Measurements from ENCODE around the gene PPP3CB.

PPP3CB gene

GRCh38 chr10:73478636-73479035 is 17.2 kb downstream of the PPP3CB start:
- DNase-seq = no peak

- no peak for DNase-seq
Observed at GRCh38 chr10:73471226-73471625, 24.6 kb downstream of the PPP3CB start.

GRCh38 chr10:73469579-73469978 is 26.2 kb downstream of the PPP3CB start:
- DNase-seq = no peak

GRCh38 chr10:73467206-73467605 is 28.6 kb downstream of the PPP3CB start:
- DNase-seq = no peak

GRCh38 chr10:73465978-73466726 is 29.7 kb downstream of the PPP3CB start:
- no peak for DNase-seq

GRCh38 chr10:73460897-73461296 is 34.9 kb downstream of the PPP3CB start:
- no peak for DNase-seq

- DNase-seq = no peak
Observed at GRCh38 chr10:73459683-73460314, 36.0 kb downstream of the PPP3CB start.

- DNase-seq = no peak
Observed at GRCh38 chr10:73456187-73456890, 39.5 kb downstream of the PPP3CB start.

GRCh38 chr10:73449113-73449512 is 46.7 kb downstream of the PPP3CB start:
- no peak for DNase-seq

- DNase-seq = no peak
Observed at GRCh38 chr10:73448384-73448783, 47.4 kb downstream of the PPP3CB start.

- DNase-seq = no peak
Observed at GRCh38 chr10:73446926-73447325, 48.9 kb downstream of the PPP3CB start.

- no peak for DNase-seq
Observed at GRCh38 chr10:73444457-73444856, 51.4 kb downstream of the PPP3CB start.

GRCh38 chr10:73439605-73440312 is 56.1 kb downstream of the PPP3CB start:
- DNase-seq = no peak

- DNase-seq = no peak
Observed at GRCh38 chr10:73439055-73439454, 56.8 kb downstream of the PPP3CB start.

- DNase-seq = no peak
Observed at GRCh38 chr10:73433538-73433867, 62.3 kb downstream of the PPP3CB start, which contains the start of gene MSS51. MSS51 (minus strand) TSS chr10:73433561; CDS start chr10:73428284, 5,277 bp downstream.

- DNase-seq = no peak
Observed at GRCh38 chr10:73432646-73433537, 62.9 kb downstream of the PPP3CB start.

GRCh38 chr10:73426318-73426717 is 69.5 kb downstream of the PPP3CB start:
- no peak for DNase-seq

GRCh38 chr10:73424478-73424877 is 71.3 kb downstream of the PPP3CB start:
- no peak for DNase-seq

- no peak for DNase-seq
Observed at GRCh38 chr10:73423309-73423708, 72.5 kb downstream of the PPP3CB start.

- DNase-seq = no peak
Observed at GRCh38 chr10:73416571-73416970, 79.3 kb downstream of the PPP3CB start.

- DNase-seq = no peak
Observed at GRCh38 chr10:73414230-73414945, 81.4 kb downstream of the PPP3CB start.
